ENCODE measurements around the gene TNIP3. TPM values are rescaled to one million over a fixed set of nuclear protein-coding genes. Genes with fewer than 3 reads are reported as not detected.

Gene TNIP3
- total and polyA plus RNA-seq, 2 donors (not counting 1 experiment from before 2014, with no cell fraction given) = not detected

DNA sequence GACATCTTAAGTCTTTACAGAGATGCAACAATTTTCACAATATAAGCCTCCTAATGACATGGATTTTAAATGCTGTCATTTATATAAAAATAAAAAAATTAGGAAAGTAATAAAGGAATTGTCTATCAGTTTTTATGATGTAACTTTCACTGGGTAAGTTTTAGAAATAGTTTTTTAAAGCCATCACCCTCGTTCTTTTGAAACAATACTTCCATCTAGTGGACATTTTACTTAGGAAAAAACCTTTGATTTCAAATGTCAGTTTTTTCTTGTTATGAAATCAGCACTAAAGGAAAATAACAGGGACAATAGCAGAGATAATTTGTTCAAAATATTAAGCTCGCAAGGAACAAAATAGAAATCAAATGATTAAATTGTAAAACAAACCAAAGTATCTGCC lies 67.5 kb downstream of the TNIP3 start:
- H3K27ac ChIP-seq (ENCODE audit: low read length in 2 of 2) = no peak overlapping the region
- no peaks in the 10 kb centered on the region for H3K4me1 Mint-ChIP-seq
- H3K4me1 ChIP-seq (ENCODE audit: control insufficient read depth in 2 of 2, insufficient read depth in 2 of 2, low read length in 2 of 2) = no peaks in the 10 kb centered on the region
- H3K4me2 ChIP-seq (replicated peaks; ENCODE audit: low read depth, low read length, poor library complexity, severe bottlenecking) = no peak overlapping the region
- H3K27me3 ChIP-seq (replicated peaks in 1 of 4; ENCODE audit: control extremely low read depth in 1 of 4, control insufficient read depth in 3 of 4, insufficient read depth in 4 of 4, low read length in 3 of 4) = no peaks in the 10 kb centered on the region
- no CpG with 5 or more reads among the region's 2 CpGs for WGBS (ENCODE audit: insufficient coverage)
- DNase-seq (no peak), ATAC-seq (ENCODE audit: low read depth) (no peak)
- no peak overlapping the region for H3K4me3 ChIP-seq (ENCODE audit: control extremely low read depth in 1 of 5, extremely low read depth in 1 of 5, insufficient read depth in 1 of 5, low read depth in 2 of 5, low read length in 4 of 5)
- no peak for TF ChIP-seq EZH2 (IDR thresholded peaks at IDR 0.05; ENCODE audit: borderline replicate concordance, insufficient read depth, low read depth, low read length, poor library complexity, severe bottlenecking)
- TF ChIP-seq, protein P1, sequence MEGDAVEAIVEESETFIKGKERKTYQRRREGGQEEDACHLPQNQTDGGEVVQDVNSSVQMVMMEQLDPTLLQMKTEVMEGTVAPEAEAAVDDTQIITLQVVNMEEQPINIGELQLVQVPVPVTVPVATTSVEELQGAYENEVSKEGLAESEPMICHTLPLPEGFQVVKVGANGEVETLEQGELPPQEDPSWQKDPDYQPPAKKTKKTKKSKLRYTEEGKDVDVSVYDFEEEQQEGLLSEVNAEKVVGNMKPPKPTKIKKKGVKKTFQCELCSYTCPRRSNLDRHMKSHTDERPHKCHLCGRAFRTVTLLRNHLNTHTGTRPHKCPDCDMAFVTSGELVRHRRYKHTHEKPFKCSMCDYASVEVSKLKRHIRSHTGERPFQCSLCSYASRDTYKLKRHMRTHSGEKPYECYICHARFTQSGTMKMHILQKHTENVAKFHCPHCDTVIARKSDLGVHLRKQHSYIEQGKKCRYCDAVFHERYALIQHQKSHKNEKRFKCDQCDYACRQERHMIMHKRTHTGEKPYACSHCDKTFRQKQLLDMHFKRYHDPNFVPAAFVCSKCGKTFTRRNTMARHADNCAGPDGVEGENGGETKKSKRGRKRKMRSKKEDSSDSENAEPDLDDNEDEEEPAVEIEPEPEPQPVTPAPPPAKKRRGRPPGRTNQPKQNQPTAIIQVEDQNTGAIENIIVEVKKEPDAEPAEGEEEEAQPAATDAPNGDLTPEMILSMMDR (IDR thresholded peaks at IDR 0.05) = no peak
- intact Hi-C loops (cut with micrococcal nuclease) = loop anchor here (2.0 kb wide), 1 partner anchor 1026 kb away; no protein-coding TSS in a partner anchor
- no peak overlapping the region for H3K4me3 Mint-ChIP-seq
- ChIA-PET CTCF (interaction anchor here (0.7 kb wide), 1 partner anchor 1308 kb away, joined by 5 read pairs; no protein-coding TSS in a partner anchor), POLR2A (no interaction called here)
- no peak overlapping the region for H3K27ac Mint-ChIP-seq
- H3K27me3 Mint-ChIP-seq = no peaks in the 10 kb centered on the region
- H4K20me1 ChIP-seq (ENCODE audit: control insufficient read depth, insufficient read depth, low read length, poor library complexity, severe bottlenecking) = no peaks in the 10 kb centered on the region
- H3K9me3 ChIP-seq (ENCODE audit: control extremely low read depth in 1 of 3, control insufficient read depth in 2 of 3, insufficient read depth in 1 of 3, low read length in 2 of 3) = no peaks in the 10 kb centered on the region
- no peaks in the 10 kb centered on the region for H3K9me3 Mint-ChIP-seq (ENCODE audit: insufficient read depth)
- H2AFZ ChIP-seq (ENCODE audit: insufficient read depth, low read depth, low read length, poor library complexity, severe bottlenecking) = no peak overlapping the region
- no peak overlapping the region for H3K9ac ChIP-seq (ENCODE audit: low read length)
- H3K36me3 ChIP-seq (replicated peaks in 1 of 2; ENCODE audit: control extremely low read depth in 1 of 2, control insufficient read depth in 1 of 2, extremely low read depth in 1 of 2, insufficient read depth in 2 of 2, low read length in 1 of 2) = no peaks in the 10 kb centered on the region
- no peaks in the 10 kb centered on the region for H3K79me2 ChIP-seq (ENCODE audit: control insufficient read depth, insufficient read depth, low read length)

- Histone ChIP-seq H3K9ac (ENCODE audit: low read length) (no peak overlapping the region), H3K4me2 (replicated peaks; ENCODE audit: low read depth, low read length, poor library complexity, severe bottlenecking) (no peak overlapping the region), H3K4me3 (ENCODE audit: control extremely low read depth in 1 of 5, extremely low read depth in 1 of 5, insufficient read depth in 1 of 5, low read depth in 2 of 5, low read length in 4 of 5) (no peak overlapping the region), H3K36me3 (replicated peaks in 1 of 2; ENCODE audit: control extremely low read depth in 1 of 2, control insufficient read depth in 1 of 2, extremely low read depth in 1 of 2, insufficient read depth in 2 of 2, low read length in 1 of 2) (no peaks in the 10 kb centered on the region), H3K27ac (ENCODE audit: low read length in 2 of 2) (no peak overlapping the region), H3K27me3 (replicated peaks in 1 of 4; ENCODE audit: control extremely low read depth in 1 of 4, control insufficient read depth in 3 of 4, insufficient read depth in 4 of 4, low read length in 3 of 4) (no peaks in the 10 kb centered on the region), H2AFZ (ENCODE audit: insufficient read depth, low read depth, low read length, poor library complexity, severe bottlenecking) (no peak overlapping the region), H3K4me1 (ENCODE audit: control insufficient read depth in 2 of 2, insufficient read depth in 2 of 2, low read length in 2 of 2) (no peaks in the 10 kb centered on the region), H3K9me3 (ENCODE audit: control extremely low read depth in 1 of 3, control insufficient read depth in 2 of 3, insufficient read depth in 1 of 3, low read length in 2 of 3) (no peaks in the 10 kb centered on the region), H3K79me2 (ENCODE audit: control insufficient read depth, insufficient read depth, low read length) (no peaks in the 10 kb centered on the region), H4K20me1 (ENCODE audit: control insufficient read depth, insufficient read depth, low read length, poor library complexity, severe bottlenecking) (no peaks in the 10 kb centered on the region)
- Mint-ChIP-seq H3K27me3 (no peaks in the 10 kb centered on the region), H3K9me3 (ENCODE audit: insufficient read depth) (no peaks in the 10 kb centered on the region), H3K4me3 (no peak overlapping the region), H3K27ac (no peak overlapping the region), H3K4me1 (no peaks in the 10 kb centered on the region)
- no peak for DNase-seq
- no peak for TF ChIP-seq EZH2 (IDR thresholded peaks at IDR 0.05; ENCODE audit: borderline replicate concordance, insufficient read depth, low read depth, low read length, poor library complexity, severe bottlenecking)
- TF ChIP-seq, protein P1 (IDR thresholded peaks at IDR 0.05) = no peak
- intact Hi-C loops (cut with micrococcal nuclease) = loop anchor here (2.0 kb wide), 1 partner anchor 1025 kb away; no protein-coding TSS in a partner anchor
- POLR2A ChIA-PET = no interaction called here
- no peak for ATAC-seq (ENCODE audit: low read depth)
- CTCF ChIA-PET = interaction anchor here (0.7 kb wide), 1 partner anchor 1308 kb away, joined by 5 read pairs; no protein-coding TSS in a partner anchor
Measured at GRCh38 chr4:121096191-121096590, 67.9 kb downstream of the TNIP3 start.
